Loucy (cell line): ENCODE measurements around the gene EME2.

Source experiments
- EZH2phosphoT487 ChIP-seq: fragments of 200-600 bp; IDR thresholded peaks from 2 replicates; pipeline ENCODE4 v1.6.1; 2018; ENCODE audit warnings: antibody characterized with exemption, mild to moderate bottlenecking, moderate library complexity, borderline replicate concordance
- TF ChIP-seq, protein P1 (sequence below): fragments of 200-600 bp; sonication (generic); conservative IDR thresholded peaks from 2 replicates; pipeline ENCODE4 v1.5.1; 2014; ENCODE audit warnings: mild to moderate bottlenecking, antibody characterized with exemption, low read length

DNA sequence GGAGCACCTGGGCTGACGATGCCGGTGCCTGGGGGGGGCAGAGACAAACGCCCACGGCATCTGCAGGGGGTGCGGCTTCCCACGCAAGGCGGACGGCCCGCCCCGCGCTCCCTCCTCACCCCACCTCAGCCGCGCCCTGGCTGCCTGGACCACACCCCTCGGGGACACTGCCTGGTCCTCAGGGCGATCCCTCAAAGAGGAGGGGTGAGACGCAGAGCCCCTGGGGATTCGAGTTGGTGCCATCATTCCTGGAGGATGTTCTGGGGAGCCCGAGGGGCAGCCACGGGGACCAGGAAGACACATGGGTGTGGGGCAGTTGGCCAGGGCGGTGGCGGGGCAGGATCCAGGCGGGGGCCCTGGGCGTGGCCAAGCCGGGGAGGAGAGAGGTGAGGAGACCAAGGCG, 17.0 kb downstream of the EME2 start:
- TF ChIP-seq, protein P1, sequence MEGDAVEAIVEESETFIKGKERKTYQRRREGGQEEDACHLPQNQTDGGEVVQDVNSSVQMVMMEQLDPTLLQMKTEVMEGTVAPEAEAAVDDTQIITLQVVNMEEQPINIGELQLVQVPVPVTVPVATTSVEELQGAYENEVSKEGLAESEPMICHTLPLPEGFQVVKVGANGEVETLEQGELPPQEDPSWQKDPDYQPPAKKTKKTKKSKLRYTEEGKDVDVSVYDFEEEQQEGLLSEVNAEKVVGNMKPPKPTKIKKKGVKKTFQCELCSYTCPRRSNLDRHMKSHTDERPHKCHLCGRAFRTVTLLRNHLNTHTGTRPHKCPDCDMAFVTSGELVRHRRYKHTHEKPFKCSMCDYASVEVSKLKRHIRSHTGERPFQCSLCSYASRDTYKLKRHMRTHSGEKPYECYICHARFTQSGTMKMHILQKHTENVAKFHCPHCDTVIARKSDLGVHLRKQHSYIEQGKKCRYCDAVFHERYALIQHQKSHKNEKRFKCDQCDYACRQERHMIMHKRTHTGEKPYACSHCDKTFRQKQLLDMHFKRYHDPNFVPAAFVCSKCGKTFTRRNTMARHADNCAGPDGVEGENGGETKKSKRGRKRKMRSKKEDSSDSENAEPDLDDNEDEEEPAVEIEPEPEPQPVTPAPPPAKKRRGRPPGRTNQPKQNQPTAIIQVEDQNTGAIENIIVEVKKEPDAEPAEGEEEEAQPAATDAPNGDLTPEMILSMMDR: no peak
- TF ChIP-seq EZH2phosphoT487: no peak
